Common myeloid progenitor, CD34-positive (primary cell): ENCODE measurements around the gene DGKE.

Experiments used
- CTCF ChIA-PET: fragments of 350-600 bp; sonication (Branson Sonifier 250); formaldehyde crosslinking; loops from one replicate; lab custom pipeline; 2021; ENCODE audit warnings: antibody characterized with exemption; lab: Charles Lee
- POLR2A ChIA-PET: fragments of 350-600 bp; sonication (Branson Sonifier 250); formaldehyde crosslinking; loops from one replicate; lab custom pipeline; 2021; ENCODE audit warnings: antibody characterized with exemption; lab: Charles Lee
- DNase-seq, 3 donors: peaks; one replicate each; pipeline versions ENCODE4 v3.0.0 to v3.0.0-alpha.2; 2013
- H3K27ac ChIP-seq, 2 experiments: 1 replicate in 1 of 2; 2 replicates in 1 of 2; pipeline ENCODE4 v1.7.0; 2013; ENCODE audit warnings: inconsistent platforms in 2 of 2, low read length in 2 of 2, mild to moderate bottlenecking in 2 of 2, low read depth in 1 of 2, moderate library complexity in 1 of 2; ENCODE audit not compliant: severe bottlenecking in 2 of 2, insufficient read depth in 1 of 2, poor library complexity in 1 of 2
- H3K27me3 ChIP-seq, 5 experiments: replicated peaks in 2 of 5; 1 replicate in 3 of 5; 2 replicates in 2 of 5; pipeline versions ENCODE4 v1.6.1 to v1.7.0; 2013; ENCODE audit warnings: low read length in 4 of 5, mild to moderate bottlenecking in 2 of 5, moderate library complexity in 2 of 5, inconsistent platforms in 1 of 5; ENCODE audit not compliant: insufficient read depth in 5 of 5, control insufficient read depth in 4 of 5
- H3K36me3 ChIP-seq, 4 experiments: 1 replicate in 2 of 4; 2 replicates in 2 of 4; pipeline versions ENCODE4 v1.6.1 to v1.7.0; 2013; ENCODE audit warnings: low read length in 3 of 4, control low read depth in 1 of 4, mild to moderate bottlenecking in 1 of 4; ENCODE audit not compliant: control insufficient read depth in 4 of 4, insufficient read depth in 4 of 4
- H3K4me1 ChIP-seq, 4 experiments: 1 replicate in 3 of 4; 2 replicates in 1 of 4; pipeline versions ENCODE4 v1.6.1 to v1.7.1; 2013; ENCODE audit warnings: low read length in 3 of 4, mild to moderate bottlenecking in 3 of 4, control low read depth in 1 of 4, inconsistent platforms in 1 of 4, moderate library complexity in 1 of 4; ENCODE audit not compliant: control insufficient read depth in 4 of 4, insufficient read depth in 4 of 4; ENCODE audit errors: control extremely low read depth in 1 of 4
- H3K4me3 ChIP-seq, 7 experiments: 1 replicate in 4 of 7; 2 replicates in 3 of 7; pipeline versions ENCODE4 v1.5.1 to v1.7.0; 2013; ENCODE audit warnings: mild to moderate bottlenecking in 7 of 7, low read length in 6 of 7, moderate library complexity in 6 of 7, inconsistent platforms in 2 of 7, low read depth in 2 of 7, control low read depth in 1 of 7; ENCODE audit not compliant: insufficient read depth in 4 of 7, control insufficient read depth in 1 of 7; ENCODE audit errors: extremely low read depth in 1 of 7
- H3K9me3 ChIP-seq, 5 experiments: 1 replicate in 4 of 5; 2 replicates in 1 of 5; pipeline versions ENCODE4 v1.6.1 to v1.7.1; 2013; ENCODE audit warnings: low read length in 4 of 5, mild to moderate bottlenecking in 2 of 5, inconsistent platforms in 1 of 5, low read depth in 1 of 5, moderate library complexity in 1 of 5; ENCODE audit not compliant: control insufficient read depth in 4 of 5, insufficient read depth in 2 of 5; ENCODE audit errors: control extremely low read depth in 1 of 5
- WGBS: methylation state at CpG from one replicate; pipeline ENCODE4 v1.1.5; 2013; ENCODE audit not compliant: insufficient coverage; 5-methylcytosine and 5-hydroxymethylcytosine counted together

DGKE gene

GRCh38 chr17:56793957-56794356 is 40.0 kb upstream of the DGKE start:
- CTCF ChIA-PET, result interaction anchor here (1.8 kb wide), 1 partner anchor 25 kb away, joined by 6 read pairs; no protein-coding TSS in a partner anchor
- H3K27ac ChIP-seq, result no peak overlapping the region
- 55% methylated on average over 2 of the region's 3 CpGs for WGBS
- H3K9me3 ChIP-seq, result peaks cover 0 to 3% (median 0%) of the 10 kb centered on the region in 5 experiments
- no peaks in the 10 kb centered on the region for H3K27me3 ChIP-seq
- no peak overlapping the region for H3K4me3 ChIP-seq
- POLR2A ChIA-PET, result no interaction called here
- no peaks in the 10 kb centered on the region for H3K36me3 ChIP-seq
- DNase-seq, result peak in 2 of 3 donors; percentile 34 to 44
- H3K4me1 ChIP-seq, result peaks cover 0 to 14% (median 4%) of the 10 kb centered on the region in 4 experiments

GRCh38 chr17:56795221-56795865 is 38.6 kb upstream of the DGKE start:
- Histone ChIP-seq H3K4me1 (peaks cover 0 to 10% (median 2%) of the 10 kb centered on the region in 4 experiments), H3K36me3 (no peaks in the 10 kb centered on the region), H3K9me3 (peaks cover 0 to 3% (median 0%) of the 10 kb centered on the region in 5 experiments), H3K27me3 (no peaks in the 10 kb centered on the region), H3K27ac (no peak overlapping the region), H3K4me3 (no peak overlapping the region)
- WGBS, result 95% methylated on average over 4 of the region's 5 CpGs
- ChIA-PET POLR2A (no interaction called here), CTCF (interaction anchor here (1.2 to 1.7 kb wide), 2 partner anchors 12 to 14 kb away, joined by 5 read pairs; no protein-coding TSS in a partner anchor)
- no peak for DNase-seq

- DNase-seq, result no peak
- Histone ChIP-seq H3K27me3 (no peaks in the 10 kb centered on the region), H3K4me1 (peaks cover 0 to 10% (median 2%) of the 10 kb centered on the region in 4 experiments), H3K27ac (no peak overlapping the region), H3K36me3 (no peaks in the 10 kb centered on the region), H3K4me3 (no peak overlapping the region), H3K9me3 (no peaks in the 10 kb centered on the region)
- ChIA-PET CTCF (interaction anchor here (1.7 kb wide), 1 partner anchor 11 kb away, joined by 5 read pairs; no protein-coding TSS in a partner anchor), POLR2A (no interaction called here)
- WGBS, result over 99% methylated on average over 7 of the region's 8 CpGs
These were observed 37.4 kb upstream of the DGKE start for GRCh38 chr17:56796536-56796935.

GRCh38 chr17:56798916-56799315 is 35.0 kb upstream of the DGKE start:
- CTCF ChIA-PET, result interaction anchor here (1.0 kb wide), 1 partner anchor 23 kb away, joined by 3 read pairs; no protein-coding TSS in a partner anchor

GRCh38 chr17:56801459-56802178 is 32.3 kb upstream of the DGKE start:
- Histone ChIP-seq H3K27ac (no peak overlapping the region), H3K4me3 (no peak overlapping the region), H3K27me3 (no peaks in the 10 kb centered on the region), H3K9me3 (no peaks in the 10 kb centered on the region), H3K4me1 (peaks cover 0 to 2% (median 0%) of the 10 kb centered on the region in 4 experiments), H3K36me3 (no peaks in the 10 kb centered on the region)
- 100% methylated on average over 3 of the region's 4 CpGs for WGBS
- CTCF ChIA-PET, result interaction anchor here (1.5 kb wide), 1 partner anchor 18 kb away, joined by 4 read pairs; no protein-coding TSS in a partner anchor
- POLR2A ChIA-PET, result no interaction called here
- DNase-seq, result no peak

More at GRCh38 chr17:56798916-56799315, 35.0 kb upstream of the DGKE start:
- Histone ChIP-seq H3K36me3 (no peaks in the 10 kb centered on the region), H3K9me3 (no peaks in the 10 kb centered on the region), H3K4me1 (peaks cover 0 to 5% (median under 1%) of the 10 kb centered on the region in 4 experiments), H3K27me3 (no peaks in the 10 kb centered on the region), H3K4me3 (no peak overlapping the region), H3K27ac (no peak overlapping the region)
- POLR2A ChIA-PET, result no interaction called here
- no peak for DNase-seq
- 89% methylated on average over 3 of the region's 4 CpGs for WGBS

- no CpG with 5 or more reads among the region's 1 CpG for WGBS
- H3K9me3 ChIP-seq, result no peaks in the 10 kb centered on the region
- peaks cover 0 to 2% (median 0%) of the 10 kb centered on the region in 4 experiments for H3K36me3 ChIP-seq
- H3K27ac ChIP-seq, result no peak overlapping the region
- no peak for DNase-seq
- no peak overlapping the region for H3K4me3 ChIP-seq
- CTCF ChIA-PET, result no interaction called here
- H3K4me1 ChIP-seq, result peaks cover 0 to 2% (median under 1%) of the 10 kb centered on the region in 4 experiments
- no peaks in the 10 kb centered on the region for H3K27me3 ChIP-seq
- POLR2A ChIA-PET, result no interaction called here
These were observed 30.9 kb upstream of the DGKE start for GRCh38 chr17:56803071-56803470.
